Daoy (cell line): ENCODE results near the gene COX4I1. TPM values are rescaled to one million over a fixed set of nuclear protein-coding genes. Genes with fewer than 3 reads are reported as not detected.

Source experiments
- DNase-seq: peaks from one replicate; pipeline ENCODE4 v3.0.0-alpha.2; 2015; ENCODE audit warnings: low read depth
- total RNA-seq: library from RNA; depleted of rRNA; stranded (reverse); fragments of >200 nt; shearing (Covaris generic); gene quantifications from 2 replicates; pipeline ENCODE4 v1.2.3, GENCODE V29; 2014

Gene COX4I1
- total RNA-seq, 1 experiment from 2014 or later: 540 TPM

DNA sequence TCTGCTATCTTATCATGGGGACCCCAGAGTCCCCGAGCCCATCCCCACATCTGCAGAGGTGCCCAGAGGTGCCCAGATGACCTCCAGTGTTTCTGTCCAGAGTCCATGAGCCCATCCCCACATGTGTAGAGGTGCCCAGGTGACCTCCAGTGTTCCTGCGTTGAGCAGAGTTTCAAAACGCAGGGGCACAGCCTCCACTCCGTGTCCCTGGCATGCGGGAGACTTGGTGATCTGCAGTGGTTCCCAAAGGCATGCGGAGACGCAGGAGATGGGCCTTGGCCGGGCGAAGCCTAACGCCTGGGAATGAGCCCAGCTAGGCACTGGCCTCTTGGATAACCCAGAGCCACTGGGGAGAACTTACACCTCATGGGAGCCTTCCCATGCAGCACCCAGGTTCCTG, 41.3 kb downstream of the COX4I1 start:
- DNase-seq: no peak

DNA sequence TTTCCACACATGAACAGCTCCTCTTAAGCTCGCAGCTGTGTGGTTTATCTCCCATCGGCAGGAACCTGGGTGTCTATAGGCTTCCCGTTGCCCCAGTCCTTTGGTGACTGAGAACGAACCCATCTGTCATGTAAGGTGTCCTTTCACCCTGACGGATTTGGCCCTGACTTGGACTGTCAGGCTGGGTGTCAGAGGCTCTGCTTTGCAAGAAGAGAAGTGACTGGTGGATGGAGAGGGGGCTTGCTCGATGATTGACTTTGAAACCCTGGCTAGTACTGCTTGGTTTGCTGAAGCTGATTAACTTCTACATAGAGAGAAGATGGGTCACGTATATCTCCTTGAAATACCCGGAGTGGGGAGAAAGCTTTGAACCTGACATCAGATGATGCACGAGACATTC, 42.9 kb downstream of the COX4I1 start:
- no peak for DNase-seq

DNA sequence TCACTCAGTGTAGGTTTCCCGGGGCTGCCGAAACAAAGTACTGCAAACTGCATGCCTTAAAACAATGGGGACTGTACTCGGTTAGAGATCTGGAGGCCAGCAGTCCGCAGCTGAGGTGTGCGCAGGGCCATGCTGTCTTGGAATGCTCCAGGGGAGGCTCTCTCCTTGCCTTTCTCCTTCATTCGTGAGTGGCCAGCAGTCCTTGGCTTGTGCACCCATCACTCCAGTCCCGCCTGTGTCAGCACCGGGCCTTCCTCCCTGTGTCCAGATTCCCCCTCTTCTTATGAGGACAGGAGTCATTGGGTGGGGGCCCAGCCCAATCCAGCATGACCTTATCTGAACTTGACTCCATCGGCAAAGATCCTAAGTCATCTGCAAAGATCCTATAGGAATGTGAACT, 43.4 kb downstream of the COX4I1 start:
- DNase-seq: no peak

- no peak for DNase-seq
Measured at GRCh38 chr16:85843471-85844168, 44.1 kb downstream of the COX4I1 start.

- DNase-seq: no peak
Measured at GRCh38 chr16:85844169-85844481, 44.6 kb downstream of the COX4I1 start.

GRCh38 chr16:85844786-85845185, 45.3 kb downstream of the COX4I1 start:
- DNase-seq: no peak

DNA sequence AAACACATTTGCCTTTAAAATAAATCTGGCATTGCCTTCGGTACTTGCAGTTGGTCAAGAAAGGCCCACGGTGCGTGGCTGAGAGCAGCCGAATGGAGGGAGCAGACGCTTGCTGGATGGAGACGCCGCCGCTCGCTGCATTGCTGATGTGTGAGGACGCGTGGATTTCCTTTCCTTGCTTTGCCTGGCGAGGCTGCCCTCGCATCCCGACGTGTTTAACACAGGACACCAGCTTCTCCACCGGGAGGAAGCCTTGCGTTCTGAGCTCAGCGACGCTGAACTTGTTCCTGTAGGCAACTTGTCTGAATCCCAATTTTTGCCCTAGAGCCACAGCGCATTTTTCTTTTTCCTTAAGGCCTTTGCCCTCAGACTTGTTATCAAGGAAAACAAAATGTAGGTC, 45.8 kb downstream of the COX4I1 start:
- DNase-seq: no peak

DNA sequence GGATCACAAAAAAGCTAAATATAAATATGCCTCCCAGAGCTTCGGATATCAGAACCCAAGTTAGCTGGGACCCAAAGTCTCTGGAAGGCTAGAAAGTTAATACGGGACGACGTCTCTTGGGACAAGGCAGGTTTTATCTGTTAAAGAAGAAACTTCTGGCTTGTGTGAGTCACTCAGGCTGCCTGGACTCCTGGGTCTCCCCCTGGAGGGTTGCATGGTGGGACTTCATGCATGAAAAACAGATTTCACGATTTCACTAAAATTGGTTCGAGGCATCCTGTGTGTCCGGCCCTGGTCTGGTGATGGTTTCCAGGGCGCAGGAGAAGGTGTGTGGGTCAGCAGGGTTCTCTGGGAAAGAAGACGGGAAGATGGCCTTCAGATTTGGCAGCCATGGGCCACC, 47.0 kb downstream of the COX4I1 start:
- DNase-seq: no peak

- no peak for DNase-seq
Measured at GRCh38 chr16:85847036-85847435, 47.5 kb downstream of the COX4I1 start.

- DNase-seq: no peak
Measured at GRCh38 chr16:85847681-85848601, 48.4 kb downstream of the COX4I1 start.

DNA sequence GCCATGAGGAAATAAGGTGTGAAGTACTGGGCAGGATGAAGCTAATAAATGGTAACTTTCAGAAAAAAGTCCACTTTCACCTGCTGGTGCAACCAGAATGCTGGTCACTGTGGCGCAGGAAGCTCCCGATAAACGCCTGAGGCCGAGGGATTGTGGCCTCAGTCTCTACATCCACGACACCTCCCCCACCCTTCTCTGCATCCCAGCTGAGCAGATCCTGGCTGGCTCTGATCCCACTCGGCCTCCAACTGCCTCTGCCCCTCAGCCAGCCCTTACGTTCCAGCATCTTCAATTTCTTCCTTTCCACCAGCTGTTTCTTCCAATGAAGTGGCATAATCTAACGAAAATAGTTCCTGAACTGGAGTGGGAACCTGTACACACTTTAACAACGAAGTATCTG, 49.5 kb downstream of the COX4I1 start:
- no peak for DNase-seq

DNA sequence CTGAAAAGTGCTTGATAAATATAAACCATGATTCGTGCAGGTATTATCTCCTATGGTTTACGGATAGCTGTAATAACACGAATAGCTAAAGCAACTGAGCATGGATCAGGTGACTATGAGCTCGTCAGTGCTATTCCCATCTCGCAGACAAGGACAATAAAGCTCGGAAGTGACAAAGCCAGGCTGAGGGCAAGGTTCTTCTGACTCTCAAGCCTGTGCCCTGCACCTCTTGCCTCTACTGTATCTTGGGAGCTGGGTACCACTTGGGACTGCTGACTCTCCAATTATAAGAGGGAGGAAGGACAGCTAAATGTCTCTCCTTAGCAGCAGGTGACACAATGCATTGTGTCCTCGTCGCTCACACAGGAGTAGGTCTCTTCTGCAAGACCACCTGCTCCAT, 49.9 kb downstream of the COX4I1 start:
- DNase-seq: no peak

DNA sequence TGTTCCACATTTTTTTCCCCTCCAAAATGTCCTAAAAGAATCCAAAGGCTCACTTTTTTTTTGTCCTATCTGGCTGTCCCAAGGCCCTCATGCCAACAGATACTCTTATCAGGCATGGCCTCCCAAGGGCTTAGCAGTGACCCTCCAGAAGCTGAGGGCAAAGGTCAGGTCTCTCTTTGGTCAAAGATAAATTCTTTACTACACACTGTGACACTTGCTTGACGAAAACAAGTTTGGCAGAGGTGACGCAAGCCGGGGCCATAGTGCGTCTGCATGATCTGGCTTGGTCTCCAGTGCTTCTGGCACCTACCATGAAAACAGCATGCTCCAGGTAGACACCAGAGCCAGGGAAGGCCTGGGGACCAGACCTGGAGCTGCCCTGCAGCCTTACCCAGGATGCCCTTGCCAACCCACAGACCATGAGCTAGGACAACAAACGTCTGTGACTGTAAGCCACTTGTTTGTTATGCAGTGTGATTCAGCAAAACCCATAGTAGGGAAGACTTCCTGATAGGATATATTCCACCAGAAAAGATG, 50.9 kb downstream of the COX4I1 start:
- no peak for DNase-seq

GRCh38 chr16:85851034-85851785, 51.7 kb downstream of the COX4I1 start:
- DNase-seq: no peak

DNA sequence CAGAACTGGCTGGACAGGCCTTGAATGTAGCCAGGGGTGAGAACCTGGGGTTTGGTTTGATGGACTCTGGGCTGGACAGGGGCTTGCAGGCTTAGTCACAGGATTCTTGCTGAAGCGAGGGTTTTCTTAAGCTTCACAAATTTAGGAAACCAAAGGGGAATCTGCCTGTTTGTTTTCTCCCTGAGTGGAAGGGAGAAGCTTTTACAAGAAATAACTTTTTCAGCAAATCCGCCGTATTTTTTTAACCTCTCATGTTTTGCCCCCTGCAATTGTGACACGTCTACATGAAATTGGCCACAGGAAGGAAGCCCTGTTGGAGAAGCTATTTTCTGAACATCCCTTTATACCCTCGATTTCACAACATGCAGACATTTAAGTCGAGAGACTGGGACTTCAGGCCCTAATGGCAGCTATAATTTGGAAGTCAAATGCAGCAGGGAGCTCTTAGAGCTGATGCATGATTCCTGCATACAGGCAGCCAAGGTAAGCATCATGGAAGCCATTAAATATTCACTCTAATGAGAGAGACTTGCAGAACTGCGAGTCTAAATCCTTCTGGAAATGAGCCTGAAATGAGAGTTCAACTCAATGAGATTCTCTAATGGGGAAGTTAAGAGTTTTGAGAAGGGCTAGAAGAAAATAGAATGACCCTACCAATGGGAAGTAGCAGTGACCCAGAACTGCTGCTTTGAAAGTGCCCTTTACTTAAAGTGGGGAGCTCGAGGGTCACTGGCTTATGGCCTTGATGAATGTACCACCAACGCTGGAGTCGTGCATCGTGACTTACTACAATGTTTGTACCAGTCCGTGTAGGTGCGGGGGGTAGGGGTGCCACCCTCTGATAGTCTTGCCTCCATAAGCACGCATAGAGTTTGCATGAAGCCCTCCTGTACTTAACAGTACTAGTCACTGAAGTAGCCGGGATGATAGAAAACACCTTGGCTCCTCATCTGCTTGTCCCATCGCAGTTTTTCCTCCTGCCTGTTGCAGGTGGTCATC, 54.4 kb downstream of the COX4I1 start:
- no peak for DNase-seq

DNA sequence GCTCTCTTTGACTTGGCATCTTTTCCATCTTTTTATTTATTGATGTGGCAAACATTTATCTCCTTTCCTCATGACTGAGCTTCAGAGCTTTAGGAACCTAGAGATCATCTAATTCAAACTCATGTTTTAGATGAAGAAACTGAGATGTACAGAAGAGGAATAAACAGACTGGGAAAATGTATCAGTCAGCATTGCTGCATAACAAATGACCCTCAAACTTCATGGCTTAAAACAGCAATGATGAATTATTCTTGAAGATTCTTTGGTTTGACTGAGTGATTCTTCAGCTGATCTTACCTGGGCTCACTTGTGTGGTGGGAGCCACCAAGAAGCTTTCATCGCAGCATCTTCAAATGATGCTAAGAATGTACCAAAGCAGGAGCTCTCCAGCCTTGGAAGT, 55.4 kb downstream of the COX4I1 start:
- DNase-seq: no peak

DNA sequence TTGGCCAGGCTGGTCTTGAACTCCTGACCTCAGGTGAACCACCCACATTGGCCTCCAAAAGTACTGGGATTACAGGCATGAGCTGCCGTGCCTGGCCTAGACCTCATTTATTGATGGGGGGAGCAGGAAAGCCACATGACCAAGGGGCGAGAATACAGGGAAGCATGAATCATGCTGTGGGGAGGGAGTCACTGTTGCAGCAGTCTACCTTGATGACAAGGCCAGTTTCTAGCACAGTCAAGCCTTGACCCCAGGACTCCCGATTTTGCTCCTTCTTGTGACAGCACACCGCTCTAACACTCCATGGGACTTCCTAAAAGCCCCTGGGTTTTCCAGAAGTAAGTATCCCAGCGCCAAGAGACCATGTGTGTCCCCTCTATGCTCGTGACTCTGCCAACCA, 56.6 kb downstream of the COX4I1 start:
- DNase-seq: no peak

DNA sequence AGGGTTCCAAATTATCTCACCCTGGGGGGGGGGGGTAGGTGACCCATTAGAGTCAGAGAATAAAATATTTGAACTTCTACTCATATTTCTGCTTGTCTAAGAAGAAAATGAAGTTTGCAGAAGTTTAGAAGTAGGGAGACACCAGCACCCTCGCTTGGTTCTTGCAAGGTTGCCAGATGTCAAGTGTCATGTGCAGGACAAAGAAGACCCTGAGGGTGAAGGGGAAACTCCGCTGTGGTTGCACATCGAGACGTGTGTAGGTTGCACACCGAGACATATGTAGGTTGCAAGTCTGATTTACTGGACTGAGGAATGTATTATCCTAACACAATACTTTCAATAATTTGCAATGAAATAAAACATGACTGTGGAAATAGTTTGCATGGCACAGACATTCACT, 57.1 kb downstream of the COX4I1 start:
- DNase-seq: no peak
